Endothelial cell of umbilical vein (primary cell): ENCODE results near the gene GFPT1. TPM values are rescaled to one million over a fixed set of nuclear protein-coding genes. Genes with fewer than 3 reads are reported as not detected.

Source experiments
- BruUV-seq: library from RNA; stranded (reverse); fragments of 400-500 nt; replicated peaks from 2 replicates; lab custom pipeline; 2021; lab: Mats Ljungman, UMichigan
- CTCF ChIA-PET: fragments of 300-600, 350-600 bp; sonication (Branson Sonifier 250); formaldehyde crosslinking; loops from one replicate; lab custom pipeline; 2021; ENCODE audit warnings: antibody characterized with exemption, inconsistent platforms; lab: Charles Lee
- POLR2A ChIA-PET: fragments of 300-600, 350-600 bp; sonication (Branson Sonifier 250); formaldehyde crosslinking; loops from one replicate; lab custom pipeline; 2021; ENCODE audit warnings: antibody characterized with exemption, inconsistent platforms; lab: Charles Lee
- DNase-seq: peaks from one replicate; pipeline ENCODE4 v3.0.0-alpha.2; 2011; ENCODE audit warnings: low read depth, low spot score
- FAIRE-seq: peaks from 2 replicates; lab custom pipeline; 2011; peaks lifted over from hg19 to GRCh38; lab: Jason Lieb, UNC
- H2AFZ ChIP-seq: 2 replicates; pipeline ENCODE4 v1.6.0; 2012; ENCODE audit warnings: low read depth, low read length, control low read depth, inconsistent platforms
- H3K27ac ChIP-seq: 2 replicates; pipeline ENCODE4 v1.5.1; 2011; ENCODE audit warnings: low read depth, mild to moderate bottlenecking, control low read depth, low read length, moderate library complexity; ENCODE audit not compliant: insufficient read depth
- H3K27me3 ChIP-seq, 2 experiments: 2 replicates each; pipeline versions ENCODE4 v1.6.0 to v1.6.1; 2011; ENCODE audit warnings: low read length in 2 of 2, mixed read lengths in 1 of 2; ENCODE audit not compliant: control insufficient read depth in 2 of 2, insufficient read depth in 2 of 2
- H3K36me3 ChIP-seq, 2 experiments: 2 replicates in 1 of 2; 3 replicates in 1 of 2; pipeline ENCODE4 v1.5.1; 2011; ENCODE audit warnings: low read length in 2 of 2, mild to moderate bottlenecking in 1 of 2, moderate library complexity in 1 of 2; ENCODE audit not compliant: control insufficient read depth in 2 of 2, insufficient read depth in 2 of 2; ENCODE audit errors: extremely low read depth in 1 of 2
- H3K4me1 ChIP-seq: 3 replicates; pipeline ENCODE4 v1.5.1; 2011; ENCODE audit warnings: mild to moderate bottlenecking, low read length; ENCODE audit not compliant: control insufficient read depth, insufficient read depth; ENCODE audit errors: extremely low read depth
- H3K4me2 ChIP-seq: 2 replicates; pipeline ENCODE4 v1.6.1; 2011; ENCODE audit warnings: low read length, control low read depth, mixed read lengths; ENCODE audit not compliant: insufficient read depth
- H3K4me3 ChIP-seq, 3 experiments: fragments of 200-600 bp in 1 of 3; sonication (generic), shearing (Covaris generic) in 1 of 3; replicated peaks in 1 of 3; 2 replicates each; pipeline ENCODE4 v1.5.1; 2011 to 2016; ENCODE audit warnings: control low read depth in 3 of 3, low read length in 3 of 3, mild to moderate bottlenecking in 2 of 3, inconsistent platforms in 1 of 3, low read depth in 1 of 3, moderate library complexity in 1 of 3; ENCODE audit not compliant: insufficient read depth in 1 of 3
- H3K79me2 ChIP-seq: 2 replicates; pipeline ENCODE4 v1.6.0; 2012; ENCODE audit warnings: low read length, inconsistent platforms; ENCODE audit not compliant: control insufficient read depth, insufficient read depth
- H3K9ac ChIP-seq: replicated peaks from 2 replicates; pipeline ENCODE3; 2011; ENCODE audit warnings: low read length, control low read depth; ENCODE audit not compliant: insufficient read depth; ENCODE audit errors: extremely low read depth
- H3K9me1 ChIP-seq: replicated peaks from 3 replicates; pipeline ENCODE4 v1.6.0; 2011; ENCODE audit warnings: mild to moderate bottlenecking, low read length; ENCODE audit not compliant: control insufficient read depth, insufficient read depth; ENCODE audit errors: extremely low read depth
- H3K9me3 ChIP-seq: replicated peaks from 2 replicates; pipeline ENCODE4 v1.5.1; 2012; ENCODE audit warnings: low read length, inconsistent platforms; ENCODE audit not compliant: control insufficient read depth, insufficient read depth
- H4K20me1 ChIP-seq: replicated peaks from 2 replicates; pipeline ENCODE3; 2011; ENCODE audit warnings: mild to moderate bottlenecking, low read length; ENCODE audit not compliant: control insufficient read depth, insufficient read depth; ENCODE audit errors: extremely low read depth
- CTCF ChIP-seq, 2 donors: IDR thresholded peaks; 1 replicate in 1 of 2; 2 replicates in 1 of 2; pipeline ENCODE4 v1.5.1; 2011; ENCODE audit warnings: low read length in 2 of 2, mild to moderate bottlenecking in 2 of 2, moderate library complexity in 2 of 2, control low read depth in 1 of 2, inconsistent platforms in 1 of 2, low read depth in 1 of 2; ENCODE audit not compliant: insufficient read depth in 1 of 2; ENCODE audit errors: extremely low read depth in 1 of 2
- EZH2 ChIP-seq: IDR thresholded peaks from 2 replicates; pipeline ENCODE4 v1.6.1; 2012; ENCODE audit warnings: borderline replicate concordance, low read depth, mild to moderate bottlenecking, moderate library complexity, low read length, inconsistent platforms; ENCODE audit not compliant: severe bottlenecking
- FOS ChIP-seq: IDR thresholded peaks from 2 replicates; pipeline ENCODE4 v1.6.1; 2011; ENCODE audit warnings: mild to moderate bottlenecking, low read length, moderate library complexity, borderline replicate concordance; ENCODE audit not compliant: insufficient read depth
- JUN ChIP-seq: IDR thresholded peaks from 2 replicates; pipeline ENCODE4 v1.6.1; 2011; ENCODE audit warnings: borderline replicate concordance, low read depth; ENCODE audit not compliant: insufficient read length, insufficient read depth
- MYC ChIP-seq: IDR thresholded peaks from one replicate; pipeline ENCODE4 v1.6.1; 2011; ENCODE audit warnings: mild to moderate bottlenecking, low read depth, low read length
- POLR2AphosphoS5 ChIP-seq: IDR thresholded peaks from 2 replicates; pipeline ENCODE4 v1.6.1; 2012; ENCODE audit warnings: low read depth, mild to moderate bottlenecking, control low read depth, low read length, moderate library complexity; ENCODE audit not compliant: insufficient read depth
- dilution Hi-C: fragments of 300-500 bp; cut with MboI; formaldehyde crosslinking; loops from one replicate; pipeline ENCODE4 v1.15.0; 2019; ENCODE audit warnings: low sequenced_read_pairs; ENCODE audit not compliant: extremely low pct_ligation_motif_present
- intact Hi-C: fragments of 100-400 bp; cut with micrococcal nuclease; formaldehyde crosslinking; loops from one replicate; pipeline ENCODE4 v1.10.0; 2022
- polyA plus RNA-seq, 4 experiments: library from polyadenylated mRNA; depleted of rRNA in 3 of 4; stranded (reverse) in 3 of 4; unstranded in 1 of 4; fragments of >200 nt; gene quantifications; 2 replicates each; pipeline versions ENCODE4 v1.2.1 to v1.2.3, GENCODE V29; 2011 to 2012; ENCODE audit warnings: missing spikeins in 1 of 4
- small RNA-seq: library from RNA; depleted of rRNA; stranded (forward); fragments of <200 nt; gene quantifications from one replicate; pipeline ENCODE3, GENCODE V24; 2012; ENCODE audit warnings: low replicate concordance, low read depth; ENCODE audit not compliant: insufficient read depth, insufficient read length
- total RNA-seq: library from RNA; stranded (reverse); gene quantifications from 2 replicates; pipeline ENCODE4 v1.2.3, GENCODE V29; 2021
- TF ChIP-seq, protein P1 (sequence below): IDR thresholded peaks from 2 replicates; pipeline ENCODE4 v1.6.1; 2011; ENCODE audit not compliant: insufficient read depth, insufficient read length

The GFPT1 gene
- total and polyA plus RNA-seq, 2 donors (not counting 3 experiments of a cell fraction or from before 2014, with no cell fraction given) = 8.8 to 38.7 TPM

GRCh38 chr2:69271831-69272257 is 115.2 kb downstream of the GFPT1 start:
- FAIRE-seq = no peak
- H2AFZ ChIP-seq = no peak overlapping the region
- no peak overlapping the region for H3K27ac ChIP-seq
- H3K4me3 ChIP-seq = no peak overlapping the region
- no peaks in the 10 kb centered on the region for H3K79me2 ChIP-seq
- H3K4me2 ChIP-seq = no peak overlapping the region
- no peak overlapping the region for H3K9ac ChIP-seq
- CTCF ChIA-PET = no interaction called here
- dilution Hi-C loops = no loop called here
- POLR2A ChIA-PET = no interaction called here
- intact Hi-C loops = no loop called here
- no peak for TF ChIP-seq EZH2
- TF ChIP-seq, protein P1, sequence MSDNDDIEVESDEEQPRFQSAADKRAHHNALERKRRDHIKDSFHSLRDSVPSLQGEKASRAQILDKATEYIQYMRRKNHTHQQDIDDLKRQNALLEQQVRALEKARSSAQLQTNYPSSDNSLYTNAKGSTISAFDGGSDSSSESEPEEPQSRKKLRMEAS = no peak
- TF ChIP-seq POLR2AphosphoS5 = no peak
- TF ChIP-seq CTCF (IDR thresholded peaks at IDR 0.05; ENCODE audit: extremely low read depth in 1 of 2, insufficient read depth in 1 of 2, low read depth in 1 of 2, low read length in 2 of 2) = no peak
- TF ChIP-seq FOS = no peak
- no peak for TF ChIP-seq JUN
- no peak for TF ChIP-seq MYC
- H3K36me3 ChIP-seq = no peaks in the 10 kb centered on the region
- H3K9me3 ChIP-seq = no peaks in the 10 kb centered on the region
- H3K27me3 ChIP-seq = no peaks in the 10 kb centered on the region
- H3K9me1 ChIP-seq = no peaks in the 10 kb centered on the region
- peaks cover 19% of the 10 kb centered on the region for H3K4me1 ChIP-seq
- no TSS peak for BruUV-seq
- no peaks in the 10 kb centered on the region for H4K20me1 ChIP-seq
- peak; percentile 61 for DNase-seq

Small RNA genes within 50 kb of the gene (small RNA-seq; reads per million reads assigned to genes)
- not detected for gene RF00019

Other genes starting within 250 kb of the GFPT1 start
- 47.9 and 49.7 TPM in 2 replicates for gene NFU1, start 50.2 kb upstream of the GFPT1 start, total RNA-seq
- 18.2 and 19.6 TPM in 2 replicates for gene NFU1, start 50.2 kb upstream of the GFPT1 start, polyA plus RNA-seq